NB4 (cell line): ENCODE data around the gene NUAK1.

Experiments
- POLR2A ChIP-seq: IDR thresholded peaks from 2 replicates; pipeline ENCODE4 v1.6.1; 2011; ENCODE audit warnings: mild to moderate bottlenecking; ENCODE audit not compliant: insufficient read length; ENCODE audit errors: extremely low read depth
- TF ChIP-seq, protein P1 (sequence below): IDR thresholded peaks from one replicate; pipeline ENCODE4 v1.5.1; 2012; ENCODE audit warnings: low read depth, low read length

DNA sequence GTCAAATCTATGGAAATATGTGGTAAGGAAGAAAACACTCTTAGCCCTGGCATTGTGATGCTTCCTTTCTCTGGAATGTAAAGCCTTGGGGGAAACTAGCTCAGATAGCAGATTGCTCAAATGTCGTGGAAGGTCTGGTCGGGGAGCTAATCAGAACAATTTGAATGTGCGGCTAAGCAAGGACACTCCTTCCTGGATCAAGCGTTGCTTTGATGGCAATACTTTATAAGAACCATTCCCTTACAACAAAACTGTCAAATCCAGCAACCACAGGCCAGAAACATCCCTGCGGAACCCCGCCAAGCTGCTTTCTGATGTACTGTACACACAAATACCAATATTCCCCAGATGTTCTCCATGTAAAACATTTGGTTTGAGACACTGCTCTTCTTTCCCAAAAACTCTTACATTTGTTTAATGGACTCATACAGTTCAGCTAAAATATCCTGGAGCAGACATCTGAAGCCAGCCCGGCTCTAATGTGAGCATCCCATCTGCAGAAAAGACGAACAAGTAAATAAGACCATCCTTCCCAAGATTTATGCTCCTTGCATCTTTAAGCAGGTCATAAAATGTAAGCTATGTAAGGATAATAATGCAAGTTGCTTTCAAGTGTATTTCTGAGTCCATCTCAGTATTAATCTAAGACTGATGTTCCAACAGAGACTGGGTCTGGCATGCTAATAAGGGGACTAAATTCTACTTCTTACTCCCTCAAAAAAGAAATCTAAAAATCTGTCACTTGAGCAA, 20.2 kb downstream of the NUAK1 start:
- TF ChIP-seq, protein P1, sequence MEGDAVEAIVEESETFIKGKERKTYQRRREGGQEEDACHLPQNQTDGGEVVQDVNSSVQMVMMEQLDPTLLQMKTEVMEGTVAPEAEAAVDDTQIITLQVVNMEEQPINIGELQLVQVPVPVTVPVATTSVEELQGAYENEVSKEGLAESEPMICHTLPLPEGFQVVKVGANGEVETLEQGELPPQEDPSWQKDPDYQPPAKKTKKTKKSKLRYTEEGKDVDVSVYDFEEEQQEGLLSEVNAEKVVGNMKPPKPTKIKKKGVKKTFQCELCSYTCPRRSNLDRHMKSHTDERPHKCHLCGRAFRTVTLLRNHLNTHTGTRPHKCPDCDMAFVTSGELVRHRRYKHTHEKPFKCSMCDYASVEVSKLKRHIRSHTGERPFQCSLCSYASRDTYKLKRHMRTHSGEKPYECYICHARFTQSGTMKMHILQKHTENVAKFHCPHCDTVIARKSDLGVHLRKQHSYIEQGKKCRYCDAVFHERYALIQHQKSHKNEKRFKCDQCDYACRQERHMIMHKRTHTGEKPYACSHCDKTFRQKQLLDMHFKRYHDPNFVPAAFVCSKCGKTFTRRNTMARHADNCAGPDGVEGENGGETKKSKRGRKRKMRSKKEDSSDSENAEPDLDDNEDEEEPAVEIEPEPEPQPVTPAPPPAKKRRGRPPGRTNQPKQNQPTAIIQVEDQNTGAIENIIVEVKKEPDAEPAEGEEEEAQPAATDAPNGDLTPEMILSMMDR = no peak
- TF ChIP-seq POLR2A = no peak
